HepG2 (cell line): ENCODE data around the gene GPR183. TPM values are rescaled to one million over a fixed set of nuclear protein-coding genes. Genes with fewer than 3 reads are reported as not detected.

ENCODE experiments used
- ATAC-seq: fragments of 200-7000 bp; cut with Tn5 transposase; 3 replicates; pipeline ENCODE4 v1.9.1; 2020; ENCODE audit warnings: mild to moderate bottlenecking, moderate library complexity
- BruUV-seq: library from RNA; stranded (reverse); fragments of 400-500 nt; replicated peaks from 2 replicates; lab custom pipeline; 2021; lab: Mats Ljungman, UMichigan
- CTCF ChIA-PET: fragments of 300-600 bp; formaldehyde crosslinking; extraction: SDS; loops from one replicate; lab custom pipeline; 2021; ENCODE audit warnings: low total read pairs, inconsistent platforms, low intra/inter-chr PET ratio; lab: Yijun Ruan, JAX
- POLR2A ChIA-PET: fragments of 350-600 bp; sonication (Branson Sonifier 250); formaldehyde crosslinking; loops from one replicate; lab custom pipeline; 2020; ENCODE audit warnings: antibody characterized with exemption, inconsistent platforms; lab: Yijun Ruan, JAX
- DNase-seq: peaks from one replicate; pipeline ENCODE4 v3.0.0-alpha.2; 2015; ENCODE audit warnings: low spot score
- FAIRE-seq: peaks from 3 replicates; lab custom pipeline; 2011; peaks lifted over from hg19 to GRCh38; lab: Jason Lieb, UNC
- H2AFZ ChIP-seq: one replicate; pipeline ENCODE4 v1.6.1; 2011; ENCODE audit warnings: low read length, inconsistent platforms
- H3K27ac ChIP-seq: fragments of 300-600 bp; 3 replicates; pipeline ENCODE4 v1.8.0; 2011; ENCODE audit warnings: mixed run types, mild to moderate bottlenecking, mixed read lengths, low read length, inconsistent platforms; ENCODE audit not compliant: insufficient read depth; ENCODE audit errors: extremely low read length
- H3K27me3 ChIP-seq, 2 experiments: fragments of 200-600 bp in 1 of 2; 2 replicates in 1 of 2; 3 replicates in 1 of 2; pipeline versions ENCODE4 v1.6.0 to v1.8.0; 2011; ENCODE audit warnings: low read length in 2 of 2, mild to moderate bottlenecking in 2 of 2, moderate library complexity in 2 of 2, inconsistent platforms in 1 of 2; ENCODE audit not compliant: insufficient read depth in 2 of 2, control insufficient read depth in 1 of 2
- H3K36me3 ChIP-seq, 2 experiments: fragments of 200-600 bp in 1 of 2; replicated peaks in 1 of 2; 2 replicates in 1 of 2; 3 replicates in 1 of 2; pipeline versions ENCODE4 v1.5.1 to v1.8.0; 2011; ENCODE audit warnings: low read length in 2 of 2, inconsistent platforms in 1 of 2; ENCODE audit not compliant: insufficient read depth in 2 of 2, control insufficient read depth in 1 of 2
- H3K4me1 ChIP-seq: 2 replicates; pipeline ENCODE4 v1.5.1; 2012; ENCODE audit warnings: low read length, inconsistent platforms; ENCODE audit not compliant: insufficient read depth
- H3K4me2 ChIP-seq: 2 replicates; pipeline ENCODE4 v1.6.0; 2011; ENCODE audit warnings: low read depth, low read length, inconsistent platforms
- H3K4me3 ChIP-seq, 3 experiments: fragments of 200-600 bp in 1 of 3; sonication (generic), shearing (Covaris generic) in 1 of 3; replicated peaks in 1 of 3; 2 replicates each; pipeline ENCODE4 v1.5.1; 2011 to 2016; ENCODE audit warnings: low read length in 3 of 3, inconsistent platforms in 2 of 3, low read depth in 2 of 3, mild to moderate bottlenecking in 2 of 3, control low read depth in 1 of 3, mixed read lengths in 1 of 3; ENCODE audit not compliant: insufficient read depth in 1 of 3
- H3K79me2 ChIP-seq: one replicate; pipeline ENCODE4 v1.6.1; 2011; ENCODE audit warnings: low read length, inconsistent platforms; ENCODE audit not compliant: insufficient read depth
- H3K9ac ChIP-seq: 2 replicates; pipeline ENCODE4 v1.6.0; 2011; ENCODE audit warnings: mild to moderate bottlenecking, low read depth, low read length, inconsistent platforms; ENCODE audit not compliant: insufficient read depth
- H3K9me3 ChIP-seq: 2 replicates; pipeline ENCODE4 v1.5.1; 2012; ENCODE audit warnings: mild to moderate bottlenecking, low read length
- H4K20me1 ChIP-seq: 2 replicates; pipeline ENCODE4 v1.6.0; 2011; ENCODE audit warnings: inconsistent platforms, mild to moderate bottlenecking, low read length, moderate library complexity; ENCODE audit not compliant: insufficient read depth
- BHLHE40 ChIP-seq: IDR thresholded peaks from 2 replicates; pipeline ENCODE4 v1.6.1; 2011; ENCODE audit warnings: low read length, improper control_type of control experiment
- HOXA3 ChIP-seq: sonication (generic); formaldehyde crosslinking; IDR thresholded peaks from 2 replicates; pipeline ENCODE4 v1.5.0; 2020; ENCODE audit warnings: missing genetic modification reagents
- KDM6A ChIP-seq: IDR thresholded peaks from 2 replicates; pipeline ENCODE4 v1.6.1; 2016; ENCODE audit warnings: low read depth
- MAX ChIP-seq: IDR thresholded peaks from 2 replicates; pipeline ENCODE4 v1.6.1; 2012; ENCODE audit warnings: inconsistent platforms
- NPAS2 ChIP-seq: sonication (generic); formaldehyde crosslinking; IDR thresholded peaks from 2 replicates; pipeline ENCODE4 v1.8.0; 2022; ENCODE audit warnings: mild to moderate bottlenecking, missing genetic modification reagents, borderline replicate concordance
- PPARG ChIP-seq: conservative IDR thresholded peaks from 2 replicates; pipeline ENCODE4 v1.6.1; 2016; ENCODE audit warnings: missing biosample characterization, missing genetic modification reagents
- STAT5B ChIP-seq: sonication (generic); formaldehyde crosslinking; IDR thresholded peaks from 2 replicates; pipeline ENCODE4 v1.4.0; 2020; ENCODE audit warnings: missing genetic modification reagents
- USF2 ChIP-seq, 2 experiments: sonication (generic) in 1 of 2; formaldehyde crosslinking in 1 of 2; IDR thresholded peaks; 2 replicates each; pipeline versions ENCODE4 v1.5.1 to v1.6.1; 2011 to 2020; ENCODE audit warnings: borderline replicate concordance in 1 of 2, low read depth in 1 of 2, low read length in 1 of 2, mild to moderate bottlenecking in 1 of 2, missing genetic modification reagents in 1 of 2, moderate library complexity in 1 of 2
- ZNF414 ChIP-seq: sonication (generic); formaldehyde crosslinking; IDR thresholded peaks from 2 replicates; pipeline ENCODE4 v1.5.0; 2020; ENCODE audit warnings: missing genetic modification reagents
- ZNF432 ChIP-seq: sonication (generic); formaldehyde crosslinking; IDR thresholded peaks from 2 replicates; pipeline ENCODE4 v1.5.0; 2020; ENCODE audit warnings: missing genetic modification reagents, mild to moderate bottlenecking, borderline replicate concordance
- WGBS: methylation state at CpG from one replicate; pipeline ENCODE4 v1.1.6; 2017; ENCODE audit warnings: low lambda C conversion rate; 5-methylcytosine and 5-hydroxymethylcytosine counted together
- in situ Hi-C: cut with HindIII; loops from 2 replicates; pipeline ENCODE4 v1.10.0; 2017; ENCODE audit warnings: low pct_unique_long_range_greater_than_20kb; ENCODE audit not compliant: extremely low pct_ligation_motif_present
- intact Hi-C: fragments of 100-400 bp; cut with micrococcal nuclease; formaldehyde crosslinking; loops from one replicate; pipeline ENCODE4 v1.10.0; 2022; ENCODE audit not compliant: unreplicated experiment
- polyA plus RNA-seq, 8 experiments: library from polyadenylated mRNA; depleted of rRNA in 3 of 8; stranded (reverse) in 7 of 8; unstranded in 1 of 8; fragments of >200 nt; fragmentation: Illumina TruSeq in 4 of 8; extraction: Trizol in 4 of 8; gene quantifications; 2 replicates each; pipeline versions ENCODE4 v1.2.1 to v1.2.3, GENCODE V29; 2011 to 2016; ENCODE audit warnings: low read depth in 4 of 8, missing spikeins in 1 of 8, mixed read lengths in 1 of 8; ENCODE audit not compliant: insufficient read depth in 1 of 8
- total RNA-seq, 5 experiments: library from RNA; depleted of rRNA; stranded (reverse); fragments of >200 nt; fragmentation: Illumina TruSeq; extraction: Trizol; gene quantifications; 2 replicates each; pipeline ENCODE4 v1.2.3, GENCODE V29; 2016; ENCODE audit warnings: low read depth in 1 of 5

The GPR183 gene
- total and polyA plus RNA-seq, 2 of the 13 experiments (the other 11 are each of a cell fraction or from before 2014, with no cell fraction given) = not detected

- intact Hi-C loops (no loop called here), in situ Hi-C loops (no loop called here)
- no TSS peak for BruUV-seq
- no peak for DNase-seq
- Histone ChIP-seq H3K4me3 (no peak overlapping the region), H4K20me1 (no peaks in the 10 kb centered on the region; the same call in 1 of the 2 replicates), H2AFZ (no peak overlapping the region), H3K9ac (no peak overlapping the region), H3K36me3 (peaks cover 16 to 46% of the 10 kb centered on the region in 2 experiments), H3K9me3 (no peaks in the 10 kb centered on the region), H3K79me2 (no peaks in the 10 kb centered on the region), H3K27me3 (no peaks in the 10 kb centered on the region), H3K4me1 (no peaks in the 10 kb centered on the region), H3K27ac (no peak overlapping the region), H3K4me2 (no peak overlapping the region)
- POLR2A ChIA-PET = no interaction called here
- FAIRE-seq = no peak
- CTCF ChIA-PET = no interaction called here
- TF ChIP-seq ZNF432 (CRISPR knock-in tag) (no peak), NPAS2 (CRISPR knock-in tag) (no peak), KDM6A (no peak), MAX (no peak), BHLHE40 (no peak), USF2 (IDR thresholded peaks at IDR 0.05; ENCODE audit: low read depth, low read length) (no peak), USF2 (CRISPR knock-in tag; IDR thresholded peaks at IDR 0.05; ENCODE audit: borderline replicate concordance) (no peak), STAT5B (CRISPR knock-in tag) (no peak), ZNF414 (CRISPR knock-in tag) (no peak), PPARG (CRISPR knock-in tag) (no peak), HOXA3 (CRISPR knock-in tag) (no peak)
- WGBS = 95% methylated on average over 6 of the region's 8 CpGs
- no peak for ATAC-seq
Measured at GRCh38 chr13:99354371-99354951, 47.3 kb upstream of the GPR183 start.
